ENCODE results near the gene CTNNAL1. TPM values are rescaled to one million over a fixed set of nuclear protein-coding genes. Genes with fewer than 3 reads are reported as not detected.

CTNNAL1 gene
- total and polyA plus RNA-seq, 4 donors = 25.3 to 84.8 (median 53.8) TPM

DNA sequence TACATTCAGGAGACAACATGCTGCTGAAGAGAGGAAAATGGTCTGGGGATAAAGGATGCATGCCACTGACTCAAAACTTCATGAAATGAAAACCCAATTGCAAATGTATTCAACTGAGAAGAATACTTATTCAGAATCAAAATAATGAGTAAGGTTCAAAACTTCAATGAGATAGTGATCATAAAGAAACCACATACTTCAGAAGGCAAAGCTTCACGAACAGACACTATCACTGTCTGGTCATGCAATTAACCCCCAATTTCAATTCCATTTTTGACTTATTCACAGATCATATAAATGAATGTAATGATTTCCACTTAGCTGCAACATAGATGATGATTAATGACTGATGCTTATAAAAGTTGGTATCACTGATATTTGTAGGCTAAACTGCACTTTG, 33.0 kb upstream of the CTNNAL1 start:
- no peaks in the 10 kb centered on the region for H3K9me3 ChIP-seq (ENCODE audit: control insufficient read depth, insufficient read depth, low read length)
- H3K36me3 ChIP-seq (ENCODE audit: control insufficient read depth, insufficient read depth, low read length) = peaks cover 26% of the 10 kb centered on the region
- H3K4me3 ChIP-seq (ENCODE audit: low read depth, low read length) = no peak overlapping the region
- H3K27me3 ChIP-seq (ENCODE audit: control insufficient read depth, insufficient read depth, low read length) = no peaks in the 10 kb centered on the region
- H3K27ac ChIP-seq (ENCODE audit: low read depth, low read length) = no peak overlapping the region
- WGBS (ENCODE audit: insufficient coverage) = no CpG with 5 or more reads among the region's 1 CpG
- no peaks in the 10 kb centered on the region for H3K4me1 ChIP-seq (ENCODE audit: control insufficient read depth, insufficient read depth, low read length)
- no peak for DNase-seq (ENCODE audit: low read depth in 4 of 6, low spot score in 6 of 6)

DNA sequence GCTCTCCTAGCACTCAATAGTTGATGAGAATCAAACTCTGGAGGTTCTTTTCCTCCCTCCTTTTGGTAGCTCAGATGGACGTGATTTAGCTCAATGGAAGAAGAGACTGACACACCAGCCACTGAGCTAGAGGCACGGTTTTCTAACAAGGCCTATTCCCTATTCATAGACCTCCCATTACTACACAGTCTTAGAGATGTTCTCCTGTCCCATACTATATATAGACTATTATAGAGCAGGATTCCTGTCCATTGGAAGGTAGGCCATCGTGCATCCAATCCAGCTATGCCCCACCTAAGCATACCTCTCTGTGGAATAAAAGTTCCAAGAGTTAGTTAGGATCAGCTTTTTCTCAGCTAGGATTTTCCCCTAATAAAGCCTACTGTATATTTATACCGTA, 30.3 kb upstream of the CTNNAL1 start:
- H3K4me3 ChIP-seq (ENCODE audit: low read depth, low read length) = no peak overlapping the region
- no peaks in the 10 kb centered on the region for H3K4me1 ChIP-seq (ENCODE audit: control insufficient read depth, insufficient read depth, low read length)
- DNase-seq (ENCODE audit: low read depth in 4 of 6, low spot score in 6 of 6) = no peak
- H3K9me3 ChIP-seq (ENCODE audit: control insufficient read depth, insufficient read depth, low read length) = no peaks in the 10 kb centered on the region
- H3K36me3 ChIP-seq (ENCODE audit: control insufficient read depth, insufficient read depth, low read length) = peaks cover 10% of the 10 kb centered on the region
- WGBS (ENCODE audit: insufficient coverage) = 100% methylated on average over 1 of the region's 4 CpGs
- H3K27ac ChIP-seq (ENCODE audit: low read depth, low read length) = no peak overlapping the region
- H3K27me3 ChIP-seq (ENCODE audit: control insufficient read depth, insufficient read depth, low read length) = no peaks in the 10 kb centered on the region

DNA sequence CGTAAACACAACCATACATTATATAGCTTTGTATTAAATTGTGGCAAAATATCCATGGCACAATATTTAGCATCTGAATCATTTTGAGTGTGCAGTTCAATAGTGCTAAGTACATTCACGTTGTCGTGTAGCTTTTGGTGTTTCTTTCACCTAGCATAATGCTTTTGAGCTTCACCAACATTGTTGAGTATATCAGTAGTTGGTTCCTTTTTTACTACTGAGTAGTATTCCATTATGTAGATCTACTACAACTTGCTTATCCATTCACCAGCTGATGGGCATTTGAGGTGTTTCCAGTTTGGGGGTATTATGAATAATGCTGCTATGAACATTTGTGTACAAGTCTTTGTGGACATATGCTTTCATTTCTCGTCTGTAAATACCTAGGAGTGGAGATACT, 27.3 kb upstream of the CTNNAL1 start:
- WGBS (ENCODE audit: insufficient coverage) = no CpG with 5 or more reads among the region's 4 CpGs
- H3K9me3 ChIP-seq (ENCODE audit: control insufficient read depth, insufficient read depth, low read length) = no peaks in the 10 kb centered on the region
- H3K4me3 ChIP-seq (ENCODE audit: low read depth, low read length) = no peak overlapping the region
- no peaks in the 10 kb centered on the region for H3K4me1 ChIP-seq (ENCODE audit: control insufficient read depth, insufficient read depth, low read length)
- no peaks in the 10 kb centered on the region for H3K27me3 ChIP-seq (ENCODE audit: control insufficient read depth, insufficient read depth, low read length)
- DNase-seq (ENCODE audit: low read depth in 4 of 6, low spot score in 6 of 6) = no peak
- H3K36me3 ChIP-seq (ENCODE audit: control insufficient read depth, insufficient read depth, low read length) = peaks cover 13% of the 10 kb centered on the region
- H3K27ac ChIP-seq (ENCODE audit: low read depth, low read length) = no peak overlapping the region

- Histone ChIP-seq H3K36me3 (ENCODE audit: control insufficient read depth, insufficient read depth, low read length) (peaks cover 10% of the 10 kb centered on the region), H3K27me3 (ENCODE audit: control insufficient read depth, insufficient read depth, low read length) (no peaks in the 10 kb centered on the region), H3K4me3 (ENCODE audit: low read depth, low read length) (no peak overlapping the region), H3K9me3 (ENCODE audit: control insufficient read depth, insufficient read depth, low read length) (no peaks in the 10 kb centered on the region), H3K27ac (ENCODE audit: low read depth, low read length) (no peak overlapping the region), H3K4me1 (ENCODE audit: control insufficient read depth, insufficient read depth, low read length) (no peaks in the 10 kb centered on the region)
- 89% methylated on average over 3 of the region's 4 CpGs for WGBS (ENCODE audit: insufficient coverage)
- no peak for DNase-seq (ENCODE audit: low read depth in 4 of 6, low spot score in 6 of 6)
These were observed 26.2 kb upstream of the CTNNAL1 start for GRCh38 chr9:109039539-109039938.

GRCh38 chr9:109037946-109038715, 24.8 kb upstream of the CTNNAL1 start:
- Histone ChIP-seq H3K36me3 (ENCODE audit: control insufficient read depth, insufficient read depth, low read length) (peaks cover 13% of the 10 kb centered on the region), H3K4me1 (ENCODE audit: control insufficient read depth, insufficient read depth, low read length) (no peaks in the 10 kb centered on the region), H3K9me3 (ENCODE audit: control insufficient read depth, insufficient read depth, low read length) (no peaks in the 10 kb centered on the region), H3K27ac (ENCODE audit: low read depth, low read length) (no peak overlapping the region), H3K27me3 (ENCODE audit: control insufficient read depth, insufficient read depth, low read length) (no peaks in the 10 kb centered on the region), H3K4me3 (ENCODE audit: low read depth, low read length) (no peak overlapping the region)
- 100% methylated on average over 1 of the region's 4 CpGs for WGBS (ENCODE audit: insufficient coverage)
- DNase-seq (ENCODE audit: low read depth in 4 of 6, low spot score in 6 of 6) = no peak

DNA sequence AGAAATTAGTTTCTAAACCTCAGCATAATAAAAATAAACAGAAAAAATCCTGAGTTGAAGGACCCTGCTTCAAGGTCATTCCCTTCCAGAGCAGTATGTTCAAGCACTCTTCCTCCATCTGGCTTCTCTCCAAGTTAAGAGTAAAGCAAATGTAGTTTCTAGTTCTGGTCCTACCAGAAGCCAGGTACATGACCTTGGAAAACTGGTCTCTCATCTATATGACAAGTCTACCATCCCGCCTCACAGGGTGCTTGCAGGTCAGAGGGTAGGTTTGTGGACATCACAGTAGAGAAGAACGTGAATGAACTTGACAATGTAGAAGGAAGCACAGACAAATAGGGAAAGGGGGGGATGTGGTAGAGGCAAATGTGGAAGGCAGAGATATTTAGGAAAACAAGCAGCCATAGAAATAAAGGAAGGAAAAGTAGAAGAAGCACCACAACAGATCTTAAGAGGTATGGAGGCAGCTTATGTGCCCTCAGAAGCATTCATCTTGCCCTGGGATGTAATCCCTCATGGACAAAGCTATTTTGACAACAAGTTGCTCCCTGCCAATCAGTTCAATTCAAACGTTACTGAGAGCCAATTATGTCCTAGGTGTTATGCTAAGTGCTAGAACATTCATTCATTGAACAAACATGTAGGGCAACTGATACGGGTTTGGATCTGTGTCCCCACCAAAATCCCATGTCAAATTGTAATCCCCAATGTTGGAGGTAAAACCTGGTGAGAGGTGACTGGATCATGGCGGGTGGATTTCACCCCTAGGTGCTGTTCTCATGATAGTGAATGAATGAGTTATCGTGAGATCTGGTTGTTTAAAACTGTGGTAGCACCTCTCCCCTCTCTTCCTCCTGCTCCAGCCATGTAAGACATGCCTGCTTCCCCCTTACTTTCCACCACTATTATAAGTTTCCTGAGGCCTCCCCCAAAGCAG, 23.7 kb upstream of the CTNNAL1 start:
- Histone ChIP-seq H3K27me3 (ENCODE audit: control insufficient read depth, insufficient read depth, low read length) (no peaks in the 10 kb centered on the region), H3K9me3 (ENCODE audit: control insufficient read depth, insufficient read depth, low read length) (no peaks in the 10 kb centered on the region), H3K36me3 (ENCODE audit: control insufficient read depth, insufficient read depth, low read length) (peaks cover 19% of the 10 kb centered on the region), H3K4me3 (ENCODE audit: low read depth, low read length) (no peak overlapping the region), H3K27ac (ENCODE audit: low read depth, low read length) (peak overlapping the region; percentile 72), H3K4me1 (ENCODE audit: control insufficient read depth, insufficient read depth, low read length) (no peaks in the 10 kb centered on the region)
- DNase-seq (ENCODE audit: low read depth in 4 of 6, low spot score in 6 of 6) = no peak
- 89% methylated on average over 1 of the region's 6 CpGs for WGBS (ENCODE audit: insufficient coverage)

DNA sequence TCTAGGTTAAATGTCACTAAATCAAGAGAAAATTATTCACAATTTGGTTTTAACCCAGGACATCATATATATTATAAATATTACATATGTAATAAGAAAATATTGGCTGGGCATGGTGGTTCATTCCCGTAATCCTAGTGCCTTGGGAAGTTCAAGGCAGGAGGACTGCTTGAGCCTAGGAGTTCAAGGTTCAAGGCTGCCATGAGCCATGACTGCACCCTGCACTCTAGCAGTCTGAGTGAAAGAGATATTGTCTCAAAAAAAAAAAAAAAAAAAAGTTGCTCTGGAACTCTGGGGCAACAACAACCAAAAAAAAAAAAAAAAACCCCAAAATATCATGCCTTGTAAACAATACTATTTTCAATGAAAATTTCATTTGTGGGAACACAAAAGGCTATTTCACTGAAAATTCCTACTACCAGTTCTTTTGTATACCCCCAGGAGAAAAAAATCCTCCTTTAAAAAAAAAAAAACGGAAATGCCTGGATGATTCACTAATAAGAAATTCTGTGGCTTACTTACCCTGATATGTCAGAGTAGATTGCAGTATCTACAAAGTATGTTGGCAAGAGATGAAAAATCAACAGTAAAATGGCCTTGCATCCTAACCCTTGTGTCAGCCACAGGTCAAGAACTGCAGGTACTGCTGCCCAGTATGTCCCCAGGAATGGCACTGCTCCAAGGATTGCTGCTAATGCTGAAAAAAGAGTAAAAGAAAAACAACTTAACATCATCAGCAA, 22.6 kb upstream of the CTNNAL1 start:
- WGBS (ENCODE audit: insufficient coverage) = 100% methylated on average over 1 of the region's 2 CpGs
- no peaks in the 10 kb centered on the region for H3K27me3 ChIP-seq (ENCODE audit: control insufficient read depth, insufficient read depth, low read length)
- peaks cover 19% of the 10 kb centered on the region for H3K36me3 ChIP-seq (ENCODE audit: control insufficient read depth, insufficient read depth, low read length)
- no peaks in the 10 kb centered on the region for H3K9me3 ChIP-seq (ENCODE audit: control insufficient read depth, insufficient read depth, low read length)
- no peaks in the 10 kb centered on the region for H3K4me1 ChIP-seq (ENCODE audit: control insufficient read depth, insufficient read depth, low read length)
- no peak overlapping the region for H3K4me3 ChIP-seq (ENCODE audit: low read depth, low read length)
- peak overlapping the region; percentile 72 for H3K27ac ChIP-seq (ENCODE audit: low read depth, low read length)
- peak in 1 of 6 donors; percentile 47 for DNase-seq (ENCODE audit: low read depth in 4 of 6, low spot score in 6 of 6)

DNA sequence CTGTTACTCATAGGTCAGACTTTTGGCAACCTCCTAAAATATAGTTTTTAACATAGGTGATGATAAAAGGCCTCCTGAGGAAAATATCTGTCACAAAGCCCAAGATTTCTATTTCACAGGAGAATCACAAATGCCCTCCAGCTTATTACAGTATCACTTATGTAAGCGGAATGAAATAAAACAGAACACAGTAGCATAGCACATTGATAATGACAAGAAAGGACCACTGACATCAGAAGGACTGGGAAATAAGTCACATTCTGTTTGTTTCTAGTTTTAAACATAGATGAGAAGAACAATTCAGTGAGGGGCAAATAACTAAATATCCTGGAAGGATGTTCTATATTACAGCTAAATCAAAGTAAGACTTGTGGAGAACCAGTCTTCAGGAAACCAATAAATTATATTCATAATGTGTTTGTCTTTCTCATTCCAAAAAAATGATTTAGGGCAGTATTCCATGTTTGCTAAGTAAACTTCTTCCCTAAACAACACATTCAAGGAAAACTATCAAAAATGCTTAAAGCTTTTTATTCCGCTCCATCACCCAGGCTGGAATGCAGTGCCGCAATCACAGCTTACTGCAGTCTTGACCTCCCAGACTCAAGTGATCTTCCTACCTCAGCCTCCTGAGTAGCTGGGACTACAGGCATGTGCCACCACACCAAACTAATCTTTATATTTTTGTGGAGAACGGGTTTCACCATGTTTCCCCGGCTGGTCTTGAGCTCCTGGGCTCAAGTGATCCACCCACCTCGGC, 20.8 kb upstream of the CTNNAL1 start:
- WGBS (ENCODE audit: insufficient coverage) = 100% methylated on average over 3 of the region's 6 CpGs
- H3K27me3 ChIP-seq (ENCODE audit: control insufficient read depth, insufficient read depth, low read length) = no peaks in the 10 kb centered on the region
- no peak overlapping the region for H3K4me3 ChIP-seq (ENCODE audit: low read depth, low read length)
- H3K36me3 ChIP-seq (ENCODE audit: control insufficient read depth, insufficient read depth, low read length) = peaks cover 19% of the 10 kb centered on the region
- peak in 1 of 6 donors; percentile 2 for DNase-seq (ENCODE audit: low read depth in 4 of 6, low spot score in 6 of 6)
- no peaks in the 10 kb centered on the region for H3K9me3 ChIP-seq (ENCODE audit: control insufficient read depth, insufficient read depth, low read length)
- no peak overlapping the region for H3K27ac ChIP-seq (ENCODE audit: low read depth, low read length)
- H3K4me1 ChIP-seq (ENCODE audit: control insufficient read depth, insufficient read depth, low read length) = no peaks in the 10 kb centered on the region

DNA sequence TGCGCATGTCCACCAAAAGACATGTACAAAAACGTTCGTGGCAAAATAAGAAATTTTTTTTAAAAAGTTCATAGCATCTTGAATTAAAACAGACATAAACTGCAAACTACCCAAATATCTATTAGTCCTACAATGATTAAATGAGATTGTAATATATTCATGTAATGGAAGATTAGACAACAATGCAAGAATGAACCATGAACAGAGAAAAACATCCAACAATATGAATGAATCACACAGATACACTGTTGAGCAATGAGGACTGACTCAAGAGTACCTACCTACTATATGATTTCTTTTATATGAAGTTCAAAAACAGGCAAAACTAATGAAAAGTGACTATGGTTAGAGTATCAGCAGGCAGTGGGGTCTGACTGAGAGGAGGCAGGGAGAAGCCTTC, 17.9 kb upstream of the CTNNAL1 start:
- Histone ChIP-seq H3K4me3 (ENCODE audit: low read depth, low read length) (no peak overlapping the region), H3K36me3 (ENCODE audit: control insufficient read depth, insufficient read depth, low read length) (peaks cover 16% of the 10 kb centered on the region), H3K27ac (ENCODE audit: low read depth, low read length) (no peak overlapping the region), H3K27me3 (ENCODE audit: control insufficient read depth, insufficient read depth, low read length) (no peaks in the 10 kb centered on the region), H3K9me3 (ENCODE audit: control insufficient read depth, insufficient read depth, low read length) (no peaks in the 10 kb centered on the region), H3K4me1 (ENCODE audit: control insufficient read depth, insufficient read depth, low read length) (peaks cover 6% of the 10 kb centered on the region)
- DNase-seq (ENCODE audit: low read depth in 4 of 6, low spot score in 6 of 6) = no peak
- WGBS (ENCODE audit: insufficient coverage) = no CpG with 5 or more reads among the region's 3 CpGs
